K562 (cell line): Measurements from ENCODE around the gene ARV1. TPM values are rescaled to one million over a fixed set of nuclear protein-coding genes. Genes with fewer than 3 reads are reported as not detected.

ENCODE experiments used
- ARNT ChIP-seq, 2 experiments: fragments of 450-650 bp; IDR thresholded peaks; 2 replicates each; pipeline ENCODE4 v1.6.1; 2016; ENCODE audit warnings: mild to moderate bottlenecking in 1 of 2
- EHMT2 ChIP-seq: fragments of 450-650 bp; IDR thresholded peaks from 2 replicates; pipeline ENCODE4 v1.6.1; 2018; ENCODE audit warnings: antibody characterized with exemption
- FOXP1 ChIP-seq: sonication (generic); formaldehyde crosslinking; IDR thresholded peaks from 2 replicates; pipeline ENCODE4 v1.8.0; 2022; ENCODE audit warnings: mild to moderate bottlenecking, missing genetic modification reagents
- HMG20B ChIP-seq: fragments of 250-450 bp; sonication (Bioruptor Pico); IDR thresholded peaks from 2 replicates; pipeline ENCODE4 v1.5.0; 2021; ENCODE audit warnings: mild to moderate bottlenecking
- IFI16 ChIP-seq: fragments of 250-450 bp; sonication (Bioruptor Pico); IDR thresholded peaks from 2 replicates; pipeline ENCODE4 v2.1.2; 2022; ENCODE audit warnings: mild to moderate bottlenecking, inconsistent platforms
- KLF6 ChIP-seq: fragments of 250-450 bp; sonication (Bioruptor Pico); IDR thresholded peaks from 2 replicates; pipeline ENCODE4 v1.4.0; 2020; ENCODE audit warnings: mild to moderate bottlenecking, moderate library complexity, borderline replicate concordance
- LEF1 ChIP-seq: fragments of 450-650 bp; IDR thresholded peaks from 2 replicates; pipeline ENCODE4 v1.6.1; 2016; ENCODE audit warnings: mild to moderate bottlenecking
- NFE2 ChIP-seq: IDR thresholded peaks from 2 replicates; pipeline ENCODE4 v1.6.1; 2014; ENCODE audit warnings: antibody characterized with exemption, low read depth
- NONO ChIP-seq, 2 experiments: fragments of 200-400 bp in 1 of 2; fragments of 450-650 bp in 1 of 2; formaldehyde crosslinking in 1 of 2; IDR thresholded peaks; 2 replicates each; pipeline ENCODE4 v1.6.1; 2017; ENCODE audit warnings: low read depth in 2 of 2, mild to moderate bottlenecking in 2 of 2, moderate library complexity in 2 of 2, low read length in 1 of 2
- POLR2G ChIP-seq: fragments of 200-400 bp; formaldehyde crosslinking; IDR thresholded peaks from 2 replicates; pipeline ENCODE4 v1.6.1; 2017; ENCODE audit warnings: low read depth, mild to moderate bottlenecking, antibody characterized with exemption, low read length, moderate library complexity
- RAD21 ChIP-seq, 2 experiments: fragments of 250-450 bp in 1 of 2; fragments of 450-650 bp in 1 of 2; sonication (Bioruptor Pico) in 1 of 2; formaldehyde crosslinking in 1 of 2; IDR thresholded peaks in 1 of 2; conservative IDR thresholded peaks in 1 of 2; 2 replicates each; pipeline versions ENCODE4 v1.4.0 to v1.8.0; 2020 to 2022; ENCODE audit warnings: mild to moderate bottlenecking in 2 of 2, moderate library complexity in 1 of 2
- RFX7 ChIP-seq: fragments of 250-450 bp; sonication (Bioruptor Pico); IDR thresholded peaks from 2 replicates; pipeline ENCODE4 v1.5.1; 2021; ENCODE audit warnings: mild to moderate bottlenecking
- SMAD3 ChIP-seq: fragments of 450-650 bp; formaldehyde crosslinking; conservative IDR thresholded peaks from 2 replicates; pipeline ENCODE4 v1.4.0; 2020; ENCODE audit warnings: mild to moderate bottlenecking
- TAF9B ChIP-seq: fragments of 450-650 bp; IDR thresholded peaks from 2 replicates; pipeline ENCODE4 v1.6.1; 2018; ENCODE audit warnings: mild to moderate bottlenecking; ENCODE audit not compliant: partially characterized antibody
- TEAD4 ChIP-seq, 2 experiments: sonication (generic) in 1 of 2; formaldehyde crosslinking in 1 of 2; IDR thresholded peaks; 2 replicates each; pipeline versions ENCODE4 v1.6.1 to v1.8.0; 2012 to 2022; ENCODE audit warnings: borderline replicate concordance in 1 of 2, inconsistent platforms in 1 of 2, low read length in 1 of 2, mild to moderate bottlenecking in 1 of 2, missing genetic modification reagents in 1 of 2
- ZBTB17 ChIP-seq: fragments of 450-650 bp; formaldehyde crosslinking; IDR thresholded peaks from 2 replicates; pipeline ENCODE4 v1.4.0; 2020; ENCODE audit warnings: mild to moderate bottlenecking
- ZNF197 ChIP-seq: fragments of 200-800 bp; sonication (Bioruptor generic); IDR thresholded peaks from 2 replicates; pipeline ENCODE4 v1.6.1; 2016; ENCODE audit warnings: low read depth, missing genetic modification characterization, missing compliant biosample characterization
- ZNF584 ChIP-seq: fragments of 200-800 bp; sonication (Bioruptor generic); IDR thresholded peaks from 2 replicates; pipeline ENCODE4 v1.6.1; 2016; ENCODE audit warnings: low read depth, mild to moderate bottlenecking, missing genetic modification characterization, missing compliant biosample characterization
- ZNF695 ChIP-seq: fragments of 450-650 bp; formaldehyde crosslinking; IDR thresholded peaks from 2 replicates; pipeline ENCODE4 v1.4.0; 2020; ENCODE audit warnings: mild to moderate bottlenecking, moderate library complexity
- polyA plus RNA-seq, 8 experiments: library from polyadenylated mRNA; depleted of rRNA in 4 of 8; stranded (reverse) in 5 of 8; unstranded in 3 of 8; fragments of >200 nt; fragmentation: Nextera tagmentation in 2 of 8; fragmentation: Illumina TruSeq in 1 of 8; extraction: Ambion mirVana in 2 of 8; extraction: Trizol in 1 of 8; gene quantifications; 2 replicates each; pipeline versions ENCODE4 v1.2.1 to v1.2.3, GENCODE V29; 2011 to 2014; ENCODE audit warnings: inconsistent platforms in 1 of 8, missing spikeins in 1 of 8
- total RNA-seq, 7 experiments: library from RNA; depleted of rRNA in 6 of 7; stranded (reverse); fragments of >200 nt in 6 of 7; fragmentation: Illumina TruSeq in 2 of 7; extraction: Trizol in 2 of 7; gene quantifications; 2 replicates each; pipeline versions ENCODE4 v1.2.1 to v1.2.3, GENCODE V29; 2011 to 2021; ENCODE audit warnings: low replicate concordance in 1 of 7
- TF ChIP-seq, protein P1 (sequence below): fragments of 250-450 bp; sonication (Bioruptor Pico); IDR thresholded peaks from 2 replicates; pipeline ENCODE4 v1.8.0; 2022; ENCODE audit warnings: inconsistent platforms
- TF ChIP-seq, protein P2 (sequence below): fragments of 250-450 bp; sonication (Bioruptor Pico); IDR thresholded peaks from 2 replicates; pipeline ENCODE4 v1.5.0; 2020; ENCODE audit warnings: mild to moderate bottlenecking, borderline replicate concordance
- TF ChIP-seq, protein P3 (sequence below): fragments of 450-650 bp; IDR thresholded peaks from 2 replicates; pipeline ENCODE4 v1.6.1; 2017; ENCODE audit warnings: mild to moderate bottlenecking, moderate library complexity

ARV1 gene
- total and polyA plus RNA-seq, 9 of the 15 experiments (the other 6 are each of a cell fraction or from before 2014, with no cell fraction given) = 54.8 to 139 (median 74.0) TPM

DNA sequence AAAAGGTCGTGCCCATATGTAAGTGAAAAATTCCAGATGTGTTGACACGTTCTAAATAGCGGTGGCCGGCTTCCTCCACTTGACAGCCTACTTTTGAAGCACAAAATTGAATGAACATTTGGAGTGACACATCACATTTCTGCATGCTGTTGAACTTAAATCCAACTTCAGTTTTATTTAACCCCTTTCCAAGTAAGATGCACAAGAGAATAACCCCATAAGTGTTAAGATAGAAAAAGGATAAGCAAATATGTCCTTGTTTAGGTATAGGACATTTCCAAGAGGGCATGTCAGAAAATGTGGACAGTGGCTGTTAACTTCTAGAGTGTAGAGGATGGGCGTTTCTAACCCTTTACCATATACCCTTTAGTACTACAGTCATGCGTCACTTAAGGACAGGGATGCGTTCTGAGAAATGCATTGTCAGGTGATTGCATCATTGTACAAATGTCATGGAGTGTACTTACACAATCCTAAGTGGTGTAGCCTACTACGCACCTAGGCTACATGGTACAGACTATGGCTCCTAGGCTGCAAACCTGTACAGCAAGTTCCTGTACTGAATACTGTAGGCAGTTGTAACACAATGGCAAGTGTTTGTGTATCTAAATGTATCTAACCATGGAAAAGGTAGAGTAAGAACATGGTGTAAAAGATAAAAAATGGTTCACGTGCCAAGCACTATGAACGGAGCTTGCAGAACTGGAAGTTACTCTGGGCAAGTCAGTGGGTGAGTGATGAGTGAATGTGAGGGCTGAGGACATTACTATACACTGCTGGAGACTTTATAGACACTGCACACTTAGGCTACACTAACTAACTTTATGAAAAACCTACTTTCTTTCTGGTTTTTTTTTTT lies 70.5 kb downstream of the ARV1 start (continued):
- TF ChIP-seq, protein P1, sequence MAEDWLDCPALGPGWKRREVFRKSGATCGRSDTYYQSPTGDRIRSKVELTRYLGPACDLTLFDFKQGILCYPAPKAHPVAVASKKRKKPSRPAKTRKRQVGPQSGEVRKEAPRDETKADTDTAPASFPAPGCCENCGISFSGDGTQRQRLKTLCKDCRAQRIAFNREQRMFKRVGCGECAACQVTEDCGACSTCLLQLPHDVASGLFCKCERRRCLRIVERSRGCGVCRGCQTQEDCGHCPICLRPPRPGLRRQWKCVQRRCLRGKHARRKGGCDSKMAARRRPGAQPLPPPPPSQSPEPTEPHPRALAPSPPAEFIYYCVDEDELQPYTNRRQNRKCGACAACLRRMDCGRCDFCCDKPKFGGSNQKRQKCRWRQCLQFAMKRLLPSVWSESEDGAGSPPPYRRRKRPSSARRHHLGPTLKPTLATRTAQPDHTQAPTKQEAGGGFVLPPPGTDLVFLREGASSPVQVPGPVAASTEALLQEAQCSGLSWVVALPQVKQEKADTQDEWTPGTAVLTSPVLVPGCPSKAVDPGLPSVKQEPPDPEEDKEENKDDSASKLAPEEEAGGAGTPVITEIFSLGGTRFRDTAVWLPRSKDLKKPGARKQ = peak; percentile 66
- TF ChIP-seq ZBTB17 (CRISPR knock-in tag) = peak; percentile 87
- peak; percentile 90 for TF ChIP-seq KLF6
- TF ChIP-seq IFI16 (CRISPR knock-in tag) = peak; percentile 73; the same call in 1 of the 2 replicates
- TF ChIP-seq LEF1 = peak; percentile 82
- 0 out of 2 replicates have a peak, but pooled peaks have one; percentile 70 for TF ChIP-seq ZNF695 (CRISPR knock-in tag)
- TF ChIP-seq NONO (IDR thresholded peaks at IDR 0.05; ENCODE audit: low read depth in 2 of 2, low read length in 1 of 2) = peak in 1 of 2 experiments; percentile 20; a peak in 1 of 4 replicates
- TF ChIP-seq TEAD4 (IDR thresholded peaks at IDR 0.05; ENCODE audit: low read length) = peak; percentile 70
- no peak for TF ChIP-seq TEAD4 (CRISPR knock-in tag; IDR thresholded peaks at IDR 0.05; ENCODE audit: borderline replicate concordance)
- TF ChIP-seq RFX7 (CRISPR knock-in tag) = no peak
- TF ChIP-seq HMG20B (CRISPR knock-in tag) = no peak
- TF ChIP-seq FOXP1 = peak; percentile 87
- TF ChIP-seq ARNT (IDR thresholded peaks at IDR 0.05) = peak in 1 of 2 experiments; percentile 84; a peak in 2 of 4 replicates
- TF ChIP-seq RAD21 (CRISPR knock-in tag; conservative IDR thresholded peaks at IDR 0.05 in 1 of 2, IDR thresholded peaks at IDR 0.05 in 1 of 2) = peak; percentile 16 to 50; a peak in 3 of 4 replicates
- peak; percentile 88; the same call in 1 of the 2 replicates for TF ChIP-seq EHMT2
- TF ChIP-seq, protein P2, sequence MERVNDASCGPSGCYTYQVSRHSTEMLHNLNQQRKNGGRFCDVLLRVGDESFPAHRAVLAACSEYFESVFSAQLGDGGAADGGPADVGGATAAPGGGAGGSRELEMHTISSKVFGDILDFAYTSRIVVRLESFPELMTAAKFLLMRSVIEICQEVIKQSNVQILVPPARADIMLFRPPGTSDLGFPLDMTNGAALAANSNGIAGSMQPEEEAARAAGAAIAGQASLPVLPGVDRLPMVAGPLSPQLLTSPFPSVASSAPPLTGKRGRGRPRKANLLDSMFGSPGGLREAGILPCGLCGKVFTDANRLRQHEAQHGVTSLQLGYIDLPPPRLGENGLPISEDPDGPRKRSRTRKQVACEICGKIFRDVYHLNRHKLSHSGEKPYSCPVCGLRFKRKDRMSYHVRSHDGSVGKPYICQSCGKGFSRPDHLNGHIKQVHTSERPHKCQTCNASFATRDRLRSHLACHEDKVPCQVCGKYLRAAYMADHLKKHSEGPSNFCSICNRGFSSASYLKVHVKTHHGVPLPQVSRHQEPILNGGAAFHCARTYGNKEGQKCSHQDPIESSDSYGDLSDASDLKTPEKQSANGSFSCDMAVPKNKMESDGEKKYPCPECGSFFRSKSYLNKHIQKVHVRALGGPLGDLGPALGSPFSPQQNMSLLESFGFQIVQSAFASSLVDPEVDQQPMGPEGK (CRISPR knock-in tag) = no peak; the same call in 1 of the 2 replicates
- TF ChIP-seq SMAD3 = peak; percentile 94
- TF ChIP-seq, protein P3, sequence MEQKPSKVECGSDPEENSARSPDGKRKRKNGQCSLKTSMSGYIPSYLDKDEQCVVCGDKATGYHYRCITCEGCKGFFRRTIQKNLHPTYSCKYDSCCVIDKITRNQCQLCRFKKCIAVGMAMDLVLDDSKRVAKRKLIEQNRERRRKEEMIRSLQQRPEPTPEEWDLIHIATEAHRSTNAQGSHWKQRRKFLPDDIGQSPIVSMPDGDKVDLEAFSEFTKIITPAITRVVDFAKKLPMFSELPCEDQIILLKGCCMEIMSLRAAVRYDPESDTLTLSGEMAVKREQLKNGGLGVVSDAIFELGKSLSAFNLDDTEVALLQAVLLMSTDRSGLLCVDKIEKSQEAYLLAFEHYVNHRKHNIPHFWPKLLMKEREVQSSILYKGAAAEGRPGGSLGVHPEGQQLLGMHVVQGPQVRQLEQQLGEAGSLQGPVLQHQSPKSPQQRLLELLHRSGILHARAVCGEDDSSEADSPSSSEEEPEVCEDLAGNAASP = peak; percentile 95
- TF ChIP-seq ZNF197 = peak; percentile 66; the same call in 1 of the 2 replicates
- no peak for TF ChIP-seq POLR2G
- peak; percentile 84 for TF ChIP-seq NFE2
- peak; percentile 97 for TF ChIP-seq ZNF584
- TF ChIP-seq TAF9B = peak; percentile 77
